GM21390 (cell line): ENCODE results near the gene PLA2G2A.
"Not testable (repeated sequence)": the region's sequence is repeated elsewhere in the genome, so short reads cannot be mapped to it uniquely, and the experiment has no call there.

Experiments
- ATAC-seq: cut with Tn5 transposase; IDR thresholded peaks from one replicate; pipeline ENCODE4 v1.9.1; 2021; ENCODE audit not compliant: unreplicated experiment

PLA2G2A gene

DNA sequence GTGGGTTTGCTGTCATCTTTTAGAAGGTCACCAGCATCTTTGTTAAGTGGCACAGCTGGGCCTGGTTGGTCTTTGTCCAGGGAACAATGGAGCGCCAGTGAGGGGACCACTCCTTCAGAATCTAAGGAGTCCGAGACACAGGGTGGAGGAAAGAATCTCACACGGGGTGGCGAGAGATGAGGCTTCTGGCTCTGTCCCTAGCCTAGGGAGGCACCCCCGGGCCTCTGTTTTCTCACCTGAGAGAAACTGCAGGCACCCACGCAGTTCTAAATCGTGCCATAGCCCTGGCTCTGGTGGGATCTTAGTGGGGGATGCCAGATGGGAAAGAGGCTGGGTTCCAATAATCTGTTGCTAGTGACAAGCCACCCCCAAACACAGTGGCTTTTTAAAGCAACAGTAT is 45.1 kb downstream of the PLA2G2A start:
- no peak for ATAC-seq

DNA sequence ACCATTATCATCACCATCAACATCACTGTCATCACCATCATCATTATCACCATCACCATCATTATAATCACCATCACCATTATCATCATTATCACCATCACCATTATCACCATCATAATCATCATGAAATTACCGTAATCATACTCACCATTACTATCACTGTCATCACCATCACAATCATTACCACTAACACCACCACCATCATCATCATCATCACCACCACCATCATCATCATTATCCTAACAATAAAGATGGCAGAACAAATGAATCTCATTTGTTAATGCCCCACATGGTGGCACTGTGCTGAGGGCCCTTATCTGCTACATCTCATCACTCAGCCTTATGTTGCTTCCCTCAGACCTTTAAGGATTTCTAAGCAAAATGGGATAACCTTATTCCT is 46.6 kb downstream of the PLA2G2A start:
- no peak for ATAC-seq

DNA sequence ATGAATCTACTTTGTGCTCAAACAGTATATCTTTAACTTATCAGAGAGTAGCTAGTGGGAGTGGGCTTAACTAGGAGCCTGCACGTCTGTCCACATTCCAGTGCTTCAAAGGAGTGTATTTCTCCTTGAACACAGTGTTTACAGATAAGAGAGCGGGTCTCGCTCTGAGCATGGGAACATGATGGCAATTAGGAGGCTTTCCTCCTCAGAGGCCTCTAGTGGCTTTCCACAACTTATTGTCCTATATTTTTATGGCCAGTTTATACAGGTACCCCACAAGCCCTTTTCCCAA is 52.3 kb downstream of the PLA2G2A start:
- ATAC-seq, result not testable (repeated sequence)

DNA sequence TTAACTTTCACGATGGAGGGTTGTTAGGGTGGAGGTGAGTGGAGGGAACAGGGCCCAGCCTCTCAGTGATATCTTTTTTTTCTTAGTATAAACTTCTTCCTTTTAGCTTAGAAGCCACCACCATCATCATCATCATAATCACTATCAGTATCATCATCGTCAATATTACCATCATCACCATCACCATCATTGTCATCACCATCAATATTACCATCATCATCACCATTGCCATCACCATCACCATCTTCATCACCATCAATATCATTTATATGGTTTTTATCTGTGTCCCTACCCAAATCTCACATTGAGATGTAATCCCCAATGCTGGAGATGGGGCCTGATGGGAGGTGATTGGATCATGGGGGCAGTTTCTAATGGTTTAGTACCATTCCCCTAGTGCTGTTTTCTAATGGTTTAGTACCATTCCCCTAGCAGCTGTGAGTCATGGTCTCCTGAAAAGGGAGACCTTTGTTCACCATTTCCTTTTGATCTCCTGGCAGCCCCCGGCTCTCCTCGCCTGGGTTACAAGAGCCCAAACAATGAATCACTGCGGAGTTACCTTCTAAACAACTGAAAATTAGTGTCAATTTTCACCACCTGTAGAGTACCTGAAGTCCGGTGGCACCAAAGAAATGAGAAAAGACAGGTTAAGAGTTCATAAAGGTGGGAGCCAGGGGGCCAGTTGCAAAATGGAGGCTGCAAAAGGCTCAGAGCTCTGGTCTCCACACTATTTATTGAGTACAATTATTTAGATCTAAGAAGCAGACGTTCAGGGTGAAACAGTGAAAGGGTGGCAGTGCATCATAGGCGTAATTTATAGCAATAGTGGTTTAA is 52.9 kb downstream of the PLA2G2A start:
- no peak for ATAC-seq
